Measurements from ENCODE around the gene HOXB5. TPM values are rescaled to one million over a fixed set of nuclear protein-coding genes. Genes with fewer than 3 reads are reported as not detected.

Gene HOXB5
- total RNA-seq, 2 donors from 2014 or later = 0.56 to 3.8 TPM

DNA sequence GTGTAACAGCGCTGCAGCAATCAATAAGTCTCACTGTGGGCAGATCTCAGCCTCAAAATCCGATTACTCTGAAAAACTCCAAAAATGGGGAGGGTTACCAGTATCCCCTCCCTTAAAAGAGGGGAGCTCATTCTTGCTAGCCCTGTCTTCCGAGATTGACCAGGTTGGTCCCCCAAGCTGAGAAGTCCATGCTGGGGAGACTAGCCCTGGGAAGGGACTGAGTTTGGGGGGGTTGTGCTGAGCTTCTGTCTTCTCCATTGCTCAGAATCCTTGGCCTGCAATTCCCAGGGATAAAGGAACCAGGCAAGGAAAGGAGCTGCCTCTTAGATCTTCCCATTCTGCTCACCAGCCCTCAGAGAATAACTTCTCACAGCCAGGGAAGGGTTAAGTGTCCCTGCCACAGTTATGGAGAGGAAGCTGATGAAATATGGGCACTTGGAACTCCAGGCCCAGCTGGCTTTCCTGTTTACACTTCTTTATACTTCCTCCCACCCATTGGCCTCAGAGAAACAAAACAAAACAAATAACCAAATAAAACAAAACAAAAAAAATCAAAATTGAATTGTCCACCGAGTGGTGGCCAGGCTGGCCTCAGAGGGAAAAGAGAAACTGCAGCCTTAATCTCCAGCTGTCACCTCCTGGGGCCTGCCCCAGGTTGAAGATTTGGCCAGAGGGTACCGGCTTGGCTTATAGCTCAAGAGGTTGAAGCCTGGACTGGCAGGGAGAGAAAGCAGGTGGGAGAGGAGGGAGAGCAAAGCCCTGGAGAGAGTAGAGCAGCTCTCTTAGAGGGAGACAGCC is 6.1 kb downstream of the HOXB5 start:
- peaks cover 19 to 31% of the 10 kb centered on the region in 2 donors for H3K4me1 ChIP-seq (ENCODE audit: control insufficient read depth in 1 of 2, low read depth in 2 of 2)
- no peak for DNase-seq (ENCODE audit: low spot score)
- peak overlapping the region in 1 of 2 donors; percentile 25 for H3K27ac ChIP-seq
- no peaks in the 10 kb centered on the region for H3K9me3 ChIP-seq
- TF ChIP-seq, protein P1, sequence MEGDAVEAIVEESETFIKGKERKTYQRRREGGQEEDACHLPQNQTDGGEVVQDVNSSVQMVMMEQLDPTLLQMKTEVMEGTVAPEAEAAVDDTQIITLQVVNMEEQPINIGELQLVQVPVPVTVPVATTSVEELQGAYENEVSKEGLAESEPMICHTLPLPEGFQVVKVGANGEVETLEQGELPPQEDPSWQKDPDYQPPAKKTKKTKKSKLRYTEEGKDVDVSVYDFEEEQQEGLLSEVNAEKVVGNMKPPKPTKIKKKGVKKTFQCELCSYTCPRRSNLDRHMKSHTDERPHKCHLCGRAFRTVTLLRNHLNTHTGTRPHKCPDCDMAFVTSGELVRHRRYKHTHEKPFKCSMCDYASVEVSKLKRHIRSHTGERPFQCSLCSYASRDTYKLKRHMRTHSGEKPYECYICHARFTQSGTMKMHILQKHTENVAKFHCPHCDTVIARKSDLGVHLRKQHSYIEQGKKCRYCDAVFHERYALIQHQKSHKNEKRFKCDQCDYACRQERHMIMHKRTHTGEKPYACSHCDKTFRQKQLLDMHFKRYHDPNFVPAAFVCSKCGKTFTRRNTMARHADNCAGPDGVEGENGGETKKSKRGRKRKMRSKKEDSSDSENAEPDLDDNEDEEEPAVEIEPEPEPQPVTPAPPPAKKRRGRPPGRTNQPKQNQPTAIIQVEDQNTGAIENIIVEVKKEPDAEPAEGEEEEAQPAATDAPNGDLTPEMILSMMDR (IDR thresholded peaks at IDR 0.05) = no peak
- no peak overlapping the region for H3K4me3 ChIP-seq
- H3K36me3 ChIP-seq = no peaks in the 10 kb centered on the region
- ATAC-seq (ENCODE audit: insufficient number of reproducible peaks, low FRiP score, low read depth) = no peak
- H3K27me3 ChIP-seq (replicated peaks; ENCODE audit: insufficient read depth) = no peaks in the 10 kb centered on the region

DNA sequence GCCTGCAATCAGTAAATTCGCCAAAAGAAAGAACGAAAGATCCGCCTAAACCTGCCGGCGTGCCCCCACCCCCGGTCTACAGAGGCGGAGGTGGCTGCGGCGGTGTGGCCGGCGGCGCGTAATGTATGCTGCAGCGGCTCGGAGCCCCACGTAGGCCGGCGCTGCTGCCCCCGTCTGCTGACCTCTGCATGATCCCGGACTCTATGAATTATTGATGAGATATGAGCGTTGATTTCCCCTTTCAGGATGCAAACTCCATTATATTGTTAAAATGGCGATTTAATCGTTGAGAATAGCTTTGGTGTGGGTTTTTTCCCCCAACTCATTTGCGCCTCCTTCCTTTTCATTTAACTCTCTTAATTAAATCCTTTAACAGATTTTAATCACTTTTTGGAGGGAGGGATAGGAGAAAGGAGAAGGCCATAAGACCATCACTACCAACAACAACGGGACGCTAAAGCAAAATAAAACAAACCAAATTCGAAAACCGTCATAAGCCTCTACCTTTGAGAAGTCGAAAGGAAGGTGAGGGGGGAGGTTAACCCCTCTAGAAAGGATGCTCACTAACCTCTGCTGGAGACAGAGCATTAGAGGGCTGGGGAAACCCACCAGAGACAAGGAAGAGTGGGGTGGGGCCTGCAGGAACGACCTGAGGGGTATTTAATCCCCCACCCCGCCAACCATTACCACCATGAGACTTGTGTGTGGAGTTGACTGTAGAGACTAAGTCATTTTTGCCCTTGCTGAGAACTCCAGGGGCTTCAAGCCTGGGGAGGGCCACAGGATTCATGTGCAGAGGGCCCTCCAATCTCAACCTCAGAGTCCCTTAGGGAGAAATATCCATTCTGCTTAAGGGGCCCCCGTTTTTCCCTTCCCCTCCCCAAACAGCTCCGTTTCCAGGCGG is 7.0 kb downstream of the HOXB5 start:
- ATAC-seq (ENCODE audit: insufficient number of reproducible peaks, low FRiP score, low read depth) (no peak), DNase-seq (ENCODE audit: low spot score) (no peak)
- Histone ChIP-seq H3K27me3 (replicated peaks; ENCODE audit: insufficient read depth) (no peaks in the 10 kb centered on the region), H3K4me3 (peak overlapping the region; percentile 94), H3K27ac (peak overlapping the region; percentile 73 to 87), H3K36me3 (no peaks in the 10 kb centered on the region), H3K9me3 (no peaks in the 10 kb centered on the region), H3K4me1 (ENCODE audit: control insufficient read depth in 1 of 2, low read depth in 2 of 2) (peaks cover 19 to 33% of the 10 kb centered on the region in 2 donors)
- TF ChIP-seq, protein P1 (IDR thresholded peaks at IDR 0.05) = no peak

DNA sequence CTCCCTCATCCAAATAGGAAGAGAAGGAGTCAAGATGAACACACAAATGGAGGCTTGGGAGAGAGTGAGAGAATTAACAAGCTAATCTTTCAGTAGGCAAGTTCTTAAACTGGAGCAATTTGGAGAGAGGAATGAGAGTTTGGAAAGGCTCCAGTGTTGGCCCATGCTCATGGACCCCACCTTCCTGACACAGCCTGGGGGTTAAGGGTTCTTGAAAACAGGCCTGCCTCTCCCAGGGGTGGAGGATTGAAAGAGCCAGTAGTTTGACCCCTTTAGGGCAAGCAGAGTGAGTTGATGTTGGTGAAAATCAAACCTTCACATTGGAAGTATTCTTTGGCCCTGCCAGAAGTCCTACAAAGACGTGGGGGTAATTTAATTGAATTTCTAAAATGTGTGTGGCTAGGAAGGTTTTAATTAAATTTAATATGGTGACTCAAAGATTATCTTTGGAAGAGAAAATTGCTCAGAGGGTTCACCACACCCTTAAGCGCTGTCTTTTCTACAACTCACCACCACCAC is 9.3 kb downstream of the HOXB5 start:
- Histone ChIP-seq H3K9me3 (no peaks in the 10 kb centered on the region), H3K4me1 (ENCODE audit: control insufficient read depth in 1 of 2, low read depth in 2 of 2) (peaks cover 19 to 42% of the 10 kb centered on the region in 2 donors), H3K36me3 (no peaks in the 10 kb centered on the region), H3K27ac (peak overlapping the region; percentile 13 to 16), H3K4me3 (no peak overlapping the region), H3K27me3 (replicated peaks; ENCODE audit: insufficient read depth) (no peaks in the 10 kb centered on the region)
- TF ChIP-seq, protein P1 (IDR thresholded peaks at IDR 0.05) = no peak
- DNase-seq (ENCODE audit: low spot score) (no peak), ATAC-seq (ENCODE audit: insufficient number of reproducible peaks, low FRiP score, low read depth) (no peak)

DNA sequence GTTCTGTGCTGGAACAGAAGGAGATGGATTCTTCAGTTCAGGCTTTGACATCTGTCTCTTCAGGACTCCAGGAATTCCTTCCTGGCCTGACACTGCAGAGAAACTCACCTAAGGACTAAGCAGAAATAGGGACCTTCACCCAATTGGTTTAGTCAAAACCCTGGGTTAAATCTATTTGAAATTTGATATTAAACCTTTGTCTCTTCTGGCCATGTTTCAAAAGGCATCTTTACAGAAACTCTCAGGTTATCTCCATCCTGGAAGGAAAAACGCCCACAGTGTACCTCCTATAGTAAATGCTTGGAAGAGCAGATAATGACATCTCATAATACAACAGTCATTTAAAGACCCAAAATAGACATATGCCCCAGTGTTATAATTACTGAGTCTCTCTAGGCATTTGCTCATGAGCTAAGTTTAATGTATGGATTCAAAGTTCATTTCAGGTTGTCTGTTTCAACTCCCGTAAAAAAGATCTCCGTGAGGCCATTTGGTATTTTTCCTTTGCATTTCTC is 9.8 kb downstream of the HOXB5 start:
- DNase-seq (ENCODE audit: low spot score) (no peak), ATAC-seq (ENCODE audit: insufficient number of reproducible peaks, low FRiP score, low read depth) (no peak)
- Histone ChIP-seq H3K9me3 (no peaks in the 10 kb centered on the region), H3K27ac (peak overlapping the region; percentile 82 to 97), H3K36me3 (no peaks in the 10 kb centered on the region), H3K4me3 (no peak overlapping the region), H3K27me3 (replicated peaks; ENCODE audit: insufficient read depth) (no peaks in the 10 kb centered on the region), H3K4me1 (ENCODE audit: control insufficient read depth in 1 of 2, low read depth in 2 of 2) (peaks cover 19 to 47% of the 10 kb centered on the region in 2 donors)
- TF ChIP-seq, protein P1 (IDR thresholded peaks at IDR 0.05) = no peak

DNA sequence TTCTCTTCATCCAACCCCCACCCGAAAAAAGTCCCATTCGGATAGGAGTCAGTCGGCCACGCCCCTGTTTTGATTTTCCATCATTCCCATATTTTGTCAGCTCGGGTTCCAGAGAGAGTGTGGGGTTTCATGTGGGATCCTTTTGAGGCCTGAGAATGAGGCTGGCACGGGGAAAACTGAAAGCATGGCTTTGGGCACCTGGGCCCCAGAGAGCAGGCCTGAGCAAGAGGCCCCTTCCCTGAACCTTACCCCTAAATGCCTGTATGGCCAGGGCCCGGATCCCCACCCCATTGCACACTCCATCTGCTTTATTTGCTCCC is 10.9 kb downstream of the HOXB5 start:
- no peak for DNase-seq (ENCODE audit: low spot score)
- peak overlapping the region; percentile 72 for H3K4me3 ChIP-seq
- no peaks in the 10 kb centered on the region for H3K9me3 ChIP-seq
- peak overlapping the region; percentile 82 to 97 for H3K27ac ChIP-seq
- H3K36me3 ChIP-seq = no peaks in the 10 kb centered on the region
- H3K4me1 ChIP-seq (ENCODE audit: control insufficient read depth in 1 of 2, low read depth in 2 of 2) = peaks cover 19 to 49% of the 10 kb centered on the region in 2 donors
- no peak for ATAC-seq (ENCODE audit: insufficient number of reproducible peaks, low FRiP score, low read depth)
- TF ChIP-seq, protein P1 (IDR thresholded peaks at IDR 0.05) = no peak
- no peaks in the 10 kb centered on the region for H3K27me3 ChIP-seq (replicated peaks; ENCODE audit: insufficient read depth)
